Measurements from ENCODE around the gene ACTR1B. TPM values are rescaled to one million over a fixed set of nuclear protein-coding genes. Genes with fewer than 3 reads are reported as not detected.

Gene ACTR1B
- total RNA-seq: 83.2 and 84.6 TPM in 2 replicates

GRCh38 chr2:97663962-97664635, at the start of gene ACTR1B:
Gene ACTR1B (minus strand): TSS chr2:97664044. CDS start chr2:97663890, 154 bp downstream.
- intact Hi-C loops (cut with micrococcal nuclease): loop anchor here (1.0 to 5.0 kb wide), 11 partner anchors 19 to 1517 kb away; partner anchors contain the start of genes ARID5A, C2orf15, DUSP2 and LMAN2L

- intact Hi-C loops (cut with micrococcal nuclease): loop anchor here (1.0 to 10.0 kb wide), 6 partner anchors 66 to 1440 kb away; partner anchors contain the start of genes COA5, COX5B, LIPT1 and TSGA10
Measured at GRCh38 chr2:97712693-97713295, 49.0 kb upstream of the ACTR1B start.

DNA sequence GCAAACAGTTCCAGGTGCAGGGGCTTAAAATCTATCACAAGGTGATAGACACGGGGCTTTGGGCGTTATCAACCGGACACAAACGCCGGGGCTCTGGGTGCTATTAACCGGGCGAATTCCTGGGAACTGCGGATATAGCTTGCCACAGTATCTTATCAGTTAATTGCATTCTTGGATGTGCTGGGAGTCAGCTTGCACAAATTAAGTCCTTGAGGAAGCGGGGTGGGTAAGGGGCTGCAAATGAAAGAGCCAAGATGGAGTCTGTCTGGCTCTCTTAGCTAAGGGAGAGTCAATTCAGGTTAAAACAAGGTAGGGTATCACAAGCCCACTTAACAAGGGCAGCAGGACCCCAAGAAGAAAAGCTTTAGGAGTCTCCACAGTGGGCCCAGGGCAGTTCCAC, 48.3 kb upstream of the ACTR1B start:
- intact Hi-C loops (cut with micrococcal nuclease): loop anchor here (5.0 to 10.0 kb wide), 4 partner anchors 373 to 1440 kb away; partner anchors contain the start of genes COA5, LIPT1, TSGA10 and UNC50

GRCh38 chr2:97711394-97711711, 47.5 kb upstream of the ACTR1B start:
- intact Hi-C loops (cut with micrococcal nuclease): loop anchor here (5.0 to 10.0 kb wide), 4 partner anchors 373 to 1441 kb away; partner anchors contain the start of genes COA5, LIPT1, TSGA10 and UNC50

DNA sequence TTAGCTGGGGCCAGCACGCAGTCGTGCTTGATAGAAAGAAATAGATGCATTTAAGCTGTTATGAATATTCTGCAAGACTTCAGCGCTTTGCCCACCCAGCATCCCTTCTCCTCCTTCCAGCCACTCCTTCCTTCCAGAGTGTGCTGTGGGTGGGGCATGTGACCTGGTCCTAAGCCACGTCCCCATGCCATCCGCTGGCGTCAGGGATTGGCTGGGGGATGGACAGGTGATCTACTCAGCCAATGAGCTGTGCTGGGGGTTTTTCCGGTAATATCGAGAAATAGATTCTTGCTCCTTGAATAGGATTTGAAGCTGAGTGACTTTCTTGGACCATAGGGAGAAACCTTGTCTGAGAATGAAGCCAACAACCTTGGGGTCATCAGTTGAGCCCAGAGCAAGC, 44.8 kb upstream of the ACTR1B start:
- intact Hi-C loops (cut with micrococcal nuclease): no loop called here

- intact Hi-C loops (cut with micrococcal nuclease): no loop called here
Measured at GRCh38 chr2:97708048-97708380, 44.2 kb upstream of the ACTR1B start.

- intact Hi-C loops (cut with micrococcal nuclease): no loop called here
Measured at GRCh38 chr2:97707362-97708047, 43.7 kb upstream of the ACTR1B start.

- intact Hi-C loops (cut with micrococcal nuclease): no loop called here
Measured at GRCh38 chr2:97706708-97707345, 43.0 kb upstream of the ACTR1B start.

- intact Hi-C loops (cut with micrococcal nuclease): no loop called here
Measured at GRCh38 chr2:97706112-97706511, 42.3 kb upstream of the ACTR1B start.

- intact Hi-C loops (cut with micrococcal nuclease): no loop called here
Measured at GRCh38 chr2:97704989-97705388, 41.1 kb upstream of the ACTR1B start.

- intact Hi-C loops (cut with micrococcal nuclease): no loop called here
Measured at GRCh38 chr2:97703741-97704140, 39.9 kb upstream of the ACTR1B start.

DNA sequence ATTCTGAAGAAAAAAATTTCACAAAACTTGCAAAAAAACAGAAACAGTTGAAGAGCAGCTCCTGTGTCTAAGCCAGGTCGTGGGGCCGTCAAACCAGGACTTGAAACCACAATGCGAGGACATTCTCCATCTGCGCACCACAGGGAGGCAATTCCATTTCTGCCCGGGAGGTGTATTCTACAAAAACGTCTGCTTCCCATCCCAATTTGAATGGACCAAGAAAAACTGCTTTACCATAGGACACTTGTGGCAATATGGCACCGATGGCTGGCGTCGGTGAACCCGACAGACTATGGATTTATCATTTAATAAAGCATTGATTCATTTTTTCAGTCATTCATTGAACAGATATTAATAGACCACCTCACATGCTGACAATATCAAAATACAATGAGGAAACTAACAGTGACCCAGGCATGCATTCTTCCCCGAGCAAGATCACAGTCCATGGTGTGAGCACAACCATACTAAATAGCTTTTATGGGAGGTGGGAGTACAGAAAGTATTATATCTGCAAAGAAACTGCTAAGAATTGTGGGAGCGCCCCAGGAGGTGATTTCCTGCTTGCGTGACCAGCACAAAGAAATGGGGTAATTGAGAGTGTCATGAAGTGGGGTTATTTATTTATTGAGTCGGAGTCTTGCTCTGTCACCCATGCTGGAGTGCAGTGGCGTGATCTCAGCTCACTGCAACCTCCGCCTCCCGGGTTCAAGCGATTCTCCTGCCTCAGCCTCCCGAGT, 39.1 kb upstream of the ACTR1B start:
- intact Hi-C loops (cut with micrococcal nuclease): no loop called here

- intact Hi-C loops (cut with micrococcal nuclease): no loop called here
Measured at GRCh38 chr2:97701851-97702465, 38.1 kb upstream of the ACTR1B start.

DNA sequence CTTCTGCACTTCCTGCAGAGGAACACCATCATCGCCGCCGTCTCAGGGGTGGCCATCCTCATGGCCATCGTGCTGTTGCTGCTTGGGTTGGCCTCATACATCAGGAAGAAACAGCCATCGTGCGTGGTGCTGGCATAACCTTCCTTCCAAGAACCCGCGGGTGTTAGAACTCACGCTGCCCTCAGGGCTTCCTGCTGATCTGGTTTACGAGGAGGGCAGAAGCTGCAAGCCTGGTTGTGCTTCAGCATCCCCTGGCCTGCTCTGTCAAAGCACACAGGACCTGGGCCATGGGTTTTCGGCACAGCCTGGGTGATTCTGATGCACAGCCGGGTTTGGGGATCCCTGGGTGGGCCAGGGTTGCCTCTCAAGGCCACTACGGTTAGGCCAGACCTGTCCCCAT, 37.3 kb upstream of the ACTR1B start:
- intact Hi-C loops (cut with micrococcal nuclease): no loop called here

DNA sequence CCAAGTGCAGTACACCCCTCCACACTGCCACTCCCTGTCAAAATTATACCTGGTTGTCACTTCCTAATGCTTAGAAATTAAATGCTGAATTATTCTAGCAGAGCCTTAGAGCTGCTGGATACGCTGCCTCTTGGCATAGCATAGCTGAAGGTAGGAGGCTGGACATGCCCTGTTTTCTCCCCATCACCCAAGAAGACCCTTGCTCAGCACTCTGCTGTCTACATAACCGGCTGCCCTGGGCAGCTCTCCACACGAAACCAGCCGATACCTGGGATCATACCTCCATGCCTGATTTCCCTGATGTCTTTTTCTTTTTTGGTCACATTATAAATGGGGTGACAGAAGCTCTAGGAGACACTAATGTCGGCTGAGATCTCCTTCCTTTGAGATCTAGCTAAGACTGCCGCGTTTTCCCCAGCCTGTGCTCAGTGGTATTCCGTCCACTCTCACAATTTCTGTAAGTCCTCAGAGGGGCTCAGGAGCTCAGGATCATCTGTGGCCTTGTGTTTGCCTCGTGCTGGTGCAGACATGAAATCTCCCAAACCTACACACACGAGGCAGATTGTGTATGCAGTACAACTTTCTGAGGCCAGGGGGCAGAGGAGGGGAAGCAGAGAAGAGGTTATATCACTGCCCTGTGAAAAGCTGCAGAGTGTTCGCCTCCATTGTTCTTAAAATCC, 36.1 kb upstream of the ACTR1B start:
- intact Hi-C loops (cut with micrococcal nuclease): loop anchor here (1.0 kb wide), 2 partner anchors 48 to 685 kb away; no protein-coding TSS in a partner anchor

DNA sequence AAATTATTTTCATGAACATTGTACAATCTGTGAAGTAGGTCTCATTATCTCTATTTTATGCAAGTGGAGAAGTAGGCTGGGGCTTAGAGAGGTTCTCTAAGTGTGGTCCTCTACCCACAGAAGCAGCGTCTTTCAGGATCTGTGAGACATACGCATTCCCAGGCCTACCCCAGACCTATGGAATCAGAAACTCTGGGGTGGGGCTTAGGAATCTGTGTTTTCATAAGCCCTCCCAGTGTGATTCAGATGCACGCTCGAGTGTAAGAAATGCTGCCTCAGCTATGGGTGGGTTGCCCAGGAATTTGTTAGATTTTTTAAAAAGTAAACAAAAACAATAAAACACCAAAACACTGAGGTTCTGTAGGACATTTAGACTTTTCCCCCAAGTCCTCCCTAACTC, 34.7 kb upstream of the ACTR1B start:
- intact Hi-C loops (cut with micrococcal nuclease): no loop called here

- intact Hi-C loops (cut with micrococcal nuclease): loop anchor here (1.0 kb wide), 3 partner anchors 33 to 107 kb away; partner anchors contain the start of gene ACTR1B
Measured at GRCh38 chr2:97697252-97698235, 33.7 kb upstream of the ACTR1B start.

- intact Hi-C loops (cut with micrococcal nuclease): no loop called here
Measured at GRCh38 chr2:97695744-97696143, 31.9 kb upstream of the ACTR1B start.

- intact Hi-C loops (cut with micrococcal nuclease): no loop called here
Measured at GRCh38 chr2:97693476-97693875, 29.6 kb upstream of the ACTR1B start.

All from T-helper 1 cell treated with Interleukin-12 subunit alpha and Interleukin-12 subunit beta and Interleukin-4 antibody, amounts not matched to agents 30 ng/mL and 1 ng/mL, for 36 hours (primary cell).